GM18517 (cell line): Measurements from ENCODE around the gene HFM1.
"Not testable (repeated sequence)": the region's sequence is repeated elsewhere in the genome, so short reads cannot be mapped to it uniquely, and the experiment has no call there.

Experiments used
- ATAC-seq: cut with Tn5 transposase; IDR thresholded peaks from one replicate; pipeline ENCODE4 v1.9.1; 2021; ENCODE audit warnings: mild to moderate bottlenecking, moderate library complexity; ENCODE audit not compliant: unreplicated experiment

HFM1 gene

DNA sequence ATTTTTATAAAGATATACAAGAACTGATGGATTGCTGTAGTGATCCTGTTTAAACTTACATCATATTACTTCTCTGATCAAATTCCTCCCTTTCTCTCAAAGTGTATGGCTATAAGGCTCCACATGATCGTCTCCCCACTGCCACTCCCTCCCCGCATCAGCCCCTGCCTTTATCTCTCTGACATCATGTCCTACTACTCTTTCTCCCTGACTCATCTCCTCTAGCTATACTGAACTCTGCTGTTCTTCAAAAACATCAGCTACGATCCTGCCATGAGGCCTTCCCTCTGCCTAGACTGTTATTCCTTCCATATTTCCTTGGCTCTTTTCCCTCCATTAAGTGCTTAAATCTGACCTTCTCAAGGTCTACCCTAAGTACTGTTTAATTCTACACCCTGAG, 22.8 kb downstream of the HFM1 start:
- no peak for ATAC-seq

DNA sequence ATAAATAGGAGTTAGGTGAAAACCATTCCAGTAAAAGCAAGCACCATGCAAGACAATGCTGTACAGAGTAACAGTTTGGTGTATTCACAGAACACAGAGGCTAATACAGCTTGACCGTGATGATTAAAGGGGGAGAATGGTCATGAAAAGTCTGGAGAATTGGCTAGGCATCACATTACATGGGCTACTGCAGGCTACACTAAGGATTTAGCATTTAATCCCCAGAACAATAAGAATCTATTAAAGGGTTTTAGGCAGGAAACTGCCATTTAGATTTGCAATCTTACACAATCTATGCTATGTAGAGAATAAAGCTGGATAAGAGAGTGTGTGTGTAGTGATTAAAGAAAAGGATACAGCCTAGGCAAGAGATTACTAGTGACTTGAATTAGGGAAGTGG, 30.6 kb downstream of the HFM1 start:
- ATAC-seq: no peak

DNA sequence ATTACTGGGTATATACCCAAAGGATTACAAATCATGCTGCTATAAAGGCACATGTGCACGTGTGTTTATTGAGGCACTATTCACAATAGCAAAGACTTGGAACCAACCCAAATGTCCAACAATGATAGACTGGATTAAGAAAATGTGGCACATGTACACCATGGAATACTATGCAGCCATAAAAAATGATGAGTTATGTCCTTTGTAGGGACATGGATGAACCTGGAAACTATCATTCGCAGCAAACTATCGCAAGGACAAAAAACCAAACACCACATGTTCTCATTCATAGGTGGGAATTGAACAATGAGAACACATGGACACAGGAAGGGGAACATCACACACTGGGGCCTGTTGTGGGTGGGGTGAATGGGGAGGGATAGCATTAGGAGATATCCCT, 32.4 kb downstream of the HFM1 start:
- ATAC-seq: not testable (repeated sequence)

DNA sequence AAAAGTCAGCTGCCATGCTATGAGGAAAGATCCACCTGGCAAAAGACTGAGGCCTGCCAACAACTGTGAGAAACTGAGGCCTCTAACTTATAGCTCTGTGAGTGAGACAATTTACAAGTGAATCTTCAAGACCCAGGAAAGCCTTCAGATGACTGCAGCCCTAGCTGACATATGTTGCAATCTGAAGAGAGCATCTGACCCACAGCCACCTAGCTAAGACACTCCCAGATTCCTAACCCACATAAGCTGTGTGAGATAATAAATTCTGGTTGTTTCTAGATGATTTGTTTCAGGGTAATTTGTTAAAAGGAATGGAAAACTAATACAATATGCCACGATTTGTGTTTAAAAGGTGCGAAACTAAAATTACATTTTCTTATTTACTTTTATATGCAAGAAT, 55.1 kb downstream of the HFM1 start:
- no peak for ATAC-seq

DNA sequence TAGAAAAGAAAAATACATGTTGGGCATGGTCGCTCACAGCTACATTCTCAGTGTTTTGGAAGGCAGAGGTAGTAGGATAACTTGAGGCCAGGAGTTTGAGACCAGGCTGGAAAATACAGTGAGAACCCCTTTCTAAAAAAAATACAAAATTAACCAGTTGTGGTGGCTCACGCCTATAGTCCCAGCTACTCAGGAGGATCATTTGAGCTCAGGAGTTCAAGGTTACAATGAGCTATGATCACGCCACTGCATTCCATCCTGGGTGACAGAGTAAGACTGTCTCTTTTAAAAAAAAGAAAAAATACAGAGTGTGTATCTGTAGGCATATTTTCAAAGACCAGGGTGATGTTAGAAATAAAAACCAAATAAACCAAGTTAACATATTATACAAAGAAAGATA, 57.8 kb downstream of the HFM1 start:
- ATAC-seq: no peak

DNA sequence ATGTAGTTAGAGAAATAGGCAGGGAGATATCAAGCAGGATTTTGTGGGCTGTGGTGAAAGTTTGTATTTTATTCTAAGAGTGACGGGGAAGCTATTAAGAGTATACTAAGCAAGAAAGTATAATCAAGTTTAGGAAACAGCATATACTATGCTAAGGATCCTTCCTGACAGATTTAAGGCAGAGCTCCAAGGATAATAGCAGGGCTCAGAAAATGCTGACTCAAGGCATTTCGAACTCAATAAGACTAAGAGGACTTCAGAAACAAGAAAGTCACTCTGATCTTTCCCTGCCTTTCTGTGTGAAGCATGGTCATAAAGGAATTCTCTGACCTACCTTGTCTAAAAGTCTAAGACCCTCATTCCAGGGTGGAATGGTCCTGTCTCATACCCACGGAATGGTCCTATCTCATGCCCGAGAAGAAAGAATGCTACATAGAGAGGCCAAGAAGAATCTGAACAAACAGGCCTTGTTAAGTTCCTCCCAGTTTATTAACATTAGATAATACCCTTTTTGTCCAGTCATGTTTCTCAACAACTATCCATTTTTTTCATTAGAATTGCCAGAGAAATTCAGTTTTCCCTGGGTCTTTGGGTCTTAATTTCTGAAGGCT, 59.1 kb downstream of the HFM1 start:
- no peak for ATAC-seq

DNA sequence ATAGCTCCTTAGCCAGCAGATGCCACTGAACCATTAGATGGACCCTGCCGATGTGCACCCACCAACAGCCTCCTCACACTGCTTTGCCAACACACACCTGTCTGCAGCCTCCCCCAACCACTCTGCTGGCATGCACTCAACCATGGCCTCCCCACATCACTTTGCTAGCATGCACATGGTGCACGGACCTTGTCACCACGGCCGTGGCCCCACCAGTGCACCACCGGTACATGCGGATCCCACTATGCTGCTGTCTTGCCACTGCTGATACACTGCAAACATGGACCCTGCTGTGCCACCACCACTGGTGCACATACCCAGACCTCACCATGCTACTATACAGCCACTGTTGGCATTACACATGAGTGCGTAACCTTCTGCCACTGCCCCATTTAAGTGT, 66.1 kb downstream of the HFM1 start:
- no peak for ATAC-seq

DNA sequence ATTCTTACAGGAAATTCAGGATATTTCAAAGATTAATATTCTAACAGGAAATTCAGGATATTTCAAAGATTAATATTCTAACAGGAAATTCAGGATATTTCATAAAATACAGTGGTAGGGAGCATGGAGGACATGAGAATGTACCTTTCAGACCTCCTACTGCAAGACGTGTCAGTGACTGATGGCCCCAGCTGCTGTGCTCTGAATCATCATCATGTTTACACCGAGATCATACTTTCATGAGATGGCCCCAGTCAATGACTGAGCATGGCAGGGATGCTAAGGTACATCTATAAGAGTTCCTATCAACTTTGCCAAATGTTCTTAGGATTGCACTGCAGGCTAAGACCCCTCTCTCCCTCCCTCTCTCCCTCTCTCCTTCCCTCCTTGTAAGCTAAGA, 69.0 kb downstream of the HFM1 start:
- no peak for ATAC-seq

DNA sequence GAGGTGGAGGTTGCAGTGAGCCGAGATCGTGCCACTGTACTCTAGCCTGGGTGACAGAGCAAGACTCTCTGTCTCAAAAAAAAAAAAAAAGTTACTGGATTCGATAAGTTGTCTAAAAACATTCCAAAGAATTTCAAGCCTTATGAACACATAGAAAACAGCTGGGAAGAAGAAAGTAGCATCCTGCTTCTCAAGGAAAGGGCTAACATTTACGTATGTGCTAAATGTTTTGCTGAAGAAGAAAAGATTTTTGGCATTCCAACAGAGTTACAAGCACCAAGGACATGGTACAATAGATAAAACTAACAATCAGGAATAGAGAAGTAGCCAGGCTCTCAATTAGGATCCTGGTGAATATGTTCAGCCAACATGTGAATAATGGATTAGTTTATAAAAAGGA, 69.8 kb downstream of the HFM1 start:
- no peak for ATAC-seq

DNA sequence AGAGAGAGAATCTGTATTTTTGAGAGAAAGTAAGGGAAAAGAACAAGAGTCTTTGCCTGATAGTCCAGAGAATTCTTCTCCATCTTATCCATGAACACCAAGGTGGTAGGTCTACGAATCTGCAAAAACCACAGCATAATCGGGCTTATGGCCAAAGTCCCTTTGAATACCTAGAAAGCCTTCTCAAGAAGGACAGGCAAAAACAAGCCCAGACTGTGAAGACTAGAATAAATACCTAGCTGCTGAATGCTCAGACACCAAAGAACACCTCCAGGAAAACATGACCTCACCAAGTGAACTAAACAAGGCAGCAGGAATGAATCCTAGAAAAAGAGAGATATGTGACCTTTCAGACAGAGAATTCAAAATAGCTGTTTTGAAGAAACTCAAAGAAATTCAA, 79.2 kb downstream of the HFM1 start:
- no peak for ATAC-seq

DNA sequence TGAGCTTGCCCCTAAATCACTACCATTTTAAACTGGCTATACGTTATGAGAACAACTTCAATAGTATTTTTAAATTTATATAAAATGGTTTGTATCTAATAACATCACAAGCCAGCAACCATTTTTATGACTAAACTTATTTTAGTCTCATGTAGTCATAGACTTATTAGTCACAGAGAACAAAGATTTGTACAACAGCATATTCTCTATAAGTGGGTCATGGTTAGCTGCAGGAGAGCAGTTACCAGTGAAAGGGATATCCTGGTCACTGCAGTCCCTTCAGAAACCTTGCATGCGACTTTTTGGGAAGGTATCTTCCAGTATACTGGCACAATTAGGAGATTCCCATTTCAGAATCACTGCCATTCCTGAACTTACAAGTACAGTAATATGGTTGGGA, 90.0 kb downstream of the HFM1 start:
- no peak for ATAC-seq

DNA sequence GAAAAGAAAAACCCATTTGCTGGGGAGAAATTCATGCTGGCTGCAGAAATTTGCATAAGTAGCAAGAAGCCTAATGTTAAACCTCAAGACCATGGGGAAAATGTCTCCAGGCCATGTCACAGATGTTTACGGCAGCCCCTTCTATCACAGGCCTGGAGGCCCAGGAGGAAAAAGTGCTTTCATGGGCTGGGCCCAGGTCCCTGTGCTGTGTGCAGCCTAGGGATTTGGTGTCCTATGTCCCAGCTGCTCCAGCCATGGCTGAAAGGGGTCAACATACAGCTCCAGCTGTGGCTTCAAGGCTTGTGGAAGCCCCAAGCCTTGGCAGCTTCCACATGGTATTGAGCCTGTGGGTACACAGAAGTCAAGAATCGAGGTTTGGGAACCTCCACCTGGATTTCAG, 93.0 kb downstream of the HFM1 start:
- no peak for ATAC-seq

DNA sequence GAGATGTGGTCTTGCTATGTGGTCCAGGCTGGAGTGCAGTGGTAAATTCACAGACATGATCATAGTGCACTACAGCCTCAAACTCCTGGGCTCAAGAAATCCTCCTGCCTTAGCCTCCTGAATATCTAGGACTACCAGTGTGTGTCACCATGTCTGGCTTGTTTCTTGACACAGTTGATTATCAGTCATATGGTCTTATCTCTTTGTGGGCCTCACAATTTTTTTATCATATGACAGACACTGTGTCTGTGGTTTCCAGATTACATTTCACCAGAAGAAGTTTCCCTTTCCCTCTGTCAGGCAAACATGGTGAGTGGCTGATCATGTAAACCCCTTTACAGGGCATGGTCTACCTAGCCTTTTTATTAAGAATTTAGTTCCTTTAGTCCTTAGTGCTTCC, 96.1 kb downstream of the HFM1 start:
- ATAC-seq: no peak

DNA sequence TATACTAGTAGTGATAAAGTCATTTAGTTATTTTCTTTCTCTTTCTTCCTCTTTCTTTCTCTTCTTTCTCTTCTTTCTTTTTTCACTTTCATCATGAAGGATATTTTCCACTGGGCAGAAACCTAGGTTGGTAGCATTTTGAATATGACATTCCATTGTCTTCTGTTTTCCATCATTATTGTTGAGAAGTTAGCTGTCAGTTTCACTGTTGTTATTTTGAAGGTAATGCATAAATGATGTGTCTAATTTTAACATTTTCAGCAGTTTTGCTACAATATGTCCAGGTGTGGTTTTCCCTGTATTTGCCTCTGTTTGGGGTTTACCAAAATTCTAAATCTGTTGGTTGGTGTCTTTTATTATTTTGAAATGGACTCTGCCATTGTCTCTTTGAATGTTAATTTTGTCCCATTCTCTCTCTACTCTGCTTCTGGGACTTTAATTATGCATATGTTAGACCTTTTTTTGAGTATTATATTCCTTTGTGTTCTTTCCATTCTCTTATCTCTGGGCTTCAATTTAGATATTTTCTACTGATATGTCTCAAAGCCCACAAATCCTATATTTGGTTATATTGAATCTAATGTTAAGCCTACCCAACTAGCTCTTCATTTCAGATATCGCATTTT, 96.7 kb downstream of the HFM1 start:
- ATAC-seq: no peak

DNA sequence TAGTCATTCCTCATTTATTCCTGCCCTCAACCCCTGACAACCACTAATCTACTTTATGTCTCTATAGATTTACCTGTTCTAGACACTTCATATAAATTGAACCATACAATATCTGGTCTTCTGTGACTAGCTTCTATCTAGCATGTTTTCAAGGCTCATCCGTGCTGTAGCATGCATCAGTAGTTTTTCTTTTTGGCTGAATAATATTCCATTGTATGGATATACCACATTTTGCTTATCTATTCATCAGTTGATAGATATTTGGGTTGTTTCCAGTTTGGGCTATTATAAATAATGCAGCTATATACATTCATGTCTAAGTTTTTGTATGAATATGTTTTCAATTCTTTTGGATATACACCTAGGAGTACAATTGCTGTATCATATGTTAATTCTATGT, 101.5 kb downstream of the HFM1 start:
- no peak for ATAC-seq

DNA sequence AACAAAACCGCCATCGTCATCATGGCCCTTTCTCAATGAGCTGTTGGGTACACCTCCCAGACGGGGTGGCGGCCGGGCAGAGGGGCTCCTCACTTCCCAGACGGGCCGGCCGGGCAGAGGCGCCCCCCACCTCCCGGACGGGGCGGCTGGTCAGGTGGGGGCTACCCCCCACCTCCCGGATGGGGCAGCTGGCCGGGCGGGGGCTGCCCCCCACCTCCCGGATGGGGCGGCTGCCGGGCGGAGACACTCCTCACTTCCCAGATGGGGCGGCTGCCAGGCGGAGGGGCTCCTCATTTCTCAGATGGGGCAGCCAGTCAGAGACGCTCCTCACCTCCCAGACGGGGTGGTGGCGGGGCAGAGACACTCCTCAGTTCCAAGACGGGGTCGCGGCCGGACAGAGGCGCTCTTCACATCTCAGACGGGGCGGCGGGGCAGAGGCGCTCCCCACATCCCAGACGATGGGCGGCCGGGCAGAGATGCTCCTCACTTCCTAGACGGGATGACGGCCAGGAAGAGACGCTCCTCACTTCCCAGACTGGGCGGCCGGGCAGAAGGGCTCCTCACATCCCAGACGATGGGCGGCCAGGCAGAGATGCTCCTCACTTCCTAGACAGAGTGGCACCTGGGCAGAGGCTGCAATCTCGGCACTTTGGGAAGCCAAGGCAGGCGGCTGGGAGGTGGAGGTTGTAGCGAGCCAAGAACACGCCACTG, 115.6 kb downstream of the HFM1 start:
- ATAC-seq: not testable (repeated sequence)

DNA sequence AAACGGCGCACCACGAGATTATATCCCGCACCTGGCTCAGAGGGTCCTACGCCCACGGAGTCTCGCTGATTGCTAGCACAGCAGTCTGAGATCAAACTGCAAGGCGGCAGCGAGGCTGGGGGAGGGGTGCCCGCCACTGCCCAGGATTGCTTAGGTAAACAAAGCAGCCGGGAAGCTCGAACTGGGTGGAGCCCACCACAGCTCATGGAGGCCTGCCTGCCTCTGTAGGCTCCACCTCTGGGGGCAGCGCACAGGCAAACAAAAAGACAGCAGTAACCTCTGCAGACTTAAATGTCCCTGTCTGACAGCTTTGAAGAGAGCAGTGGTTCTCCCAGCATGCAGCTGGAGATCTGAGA, 117.7 kb downstream of the HFM1 start:
- ATAC-seq: not testable (repeated sequence)

DNA sequence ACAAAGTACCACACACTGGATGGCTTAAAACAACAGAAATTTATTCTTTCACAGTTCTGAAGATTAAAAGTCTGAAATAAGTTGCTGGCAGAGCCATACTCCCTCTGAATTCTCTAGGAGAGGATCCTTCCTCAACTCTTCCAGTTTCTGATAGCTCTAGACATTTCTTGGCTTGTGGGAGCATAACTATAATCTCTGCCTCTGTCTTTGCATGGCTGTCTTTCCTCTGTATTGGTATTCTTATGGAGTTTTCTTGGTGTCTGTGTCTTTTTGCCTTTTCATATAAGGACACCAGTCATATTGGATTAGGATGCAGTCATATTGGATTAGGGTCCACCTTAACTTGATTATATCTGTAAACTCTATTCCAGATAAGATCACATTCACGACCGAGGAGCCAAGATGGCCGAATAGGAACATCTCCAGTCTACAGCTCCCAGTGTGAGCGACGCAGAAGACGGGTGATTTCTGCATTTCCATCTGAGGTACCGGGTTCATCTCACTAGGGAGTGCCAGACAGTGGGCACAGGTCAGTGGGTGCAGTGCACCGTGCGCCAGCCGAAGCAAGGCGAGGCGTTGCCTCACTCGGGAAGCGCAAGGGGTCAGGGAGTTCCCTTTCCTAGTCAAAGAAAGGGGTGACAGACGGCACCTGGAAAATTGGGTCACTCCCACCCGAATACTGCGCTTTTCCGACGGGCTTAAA, 118.2 kb downstream of the HFM1 start:
- not testable (repeated sequence) for ATAC-seq

DNA sequence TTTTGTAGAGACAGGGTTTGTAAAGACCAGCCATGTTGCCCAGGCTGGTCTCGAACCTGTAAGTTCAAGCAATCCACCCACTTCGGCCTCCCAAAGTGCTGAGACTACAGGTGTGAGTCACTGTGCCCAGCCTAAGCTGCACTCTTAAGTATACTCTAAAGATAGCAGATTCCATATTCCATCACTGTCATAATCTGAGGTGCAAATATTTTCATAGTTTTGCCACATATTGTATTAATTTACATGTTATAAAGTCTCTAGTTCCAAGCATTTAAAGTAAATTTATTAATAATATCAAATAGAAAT, 121.3 kb downstream of the HFM1 start:
- ATAC-seq: no peak

DNA sequence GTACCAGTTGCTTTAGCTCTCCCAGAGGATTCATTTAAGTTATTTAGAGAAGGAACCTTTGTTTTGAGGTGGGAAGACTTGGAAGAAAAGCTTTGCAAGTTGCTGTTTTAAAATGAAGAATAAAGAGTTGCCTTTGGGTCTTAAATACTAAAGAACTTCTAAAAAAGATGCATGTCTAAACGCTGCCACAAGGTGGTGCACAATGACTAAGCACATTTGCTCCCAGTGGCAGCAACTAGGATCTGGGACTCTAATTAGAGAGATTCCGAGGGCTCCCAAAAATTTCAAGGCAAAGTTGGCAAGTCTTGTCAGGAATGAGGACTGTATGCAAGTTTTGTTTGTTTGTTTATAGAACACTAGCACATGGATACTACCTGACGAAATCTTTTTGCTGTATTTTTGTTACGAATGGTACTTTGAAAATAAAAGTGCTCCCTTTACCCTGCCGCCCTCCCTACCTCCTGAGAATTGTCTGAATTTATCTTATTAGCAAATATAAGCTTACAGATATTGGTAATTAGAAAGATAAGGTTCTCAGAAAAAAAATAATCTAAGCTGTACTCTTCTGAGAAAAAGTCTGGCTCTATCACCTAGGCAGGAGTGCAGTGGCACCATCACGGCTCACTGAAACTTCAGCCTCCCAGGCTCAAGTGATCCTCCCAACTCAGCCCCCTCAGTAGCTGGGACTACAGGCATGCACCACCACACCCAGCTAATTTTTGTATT, 121.8 kb downstream of the HFM1 start:
- ATAC-seq: no peak

DNA sequence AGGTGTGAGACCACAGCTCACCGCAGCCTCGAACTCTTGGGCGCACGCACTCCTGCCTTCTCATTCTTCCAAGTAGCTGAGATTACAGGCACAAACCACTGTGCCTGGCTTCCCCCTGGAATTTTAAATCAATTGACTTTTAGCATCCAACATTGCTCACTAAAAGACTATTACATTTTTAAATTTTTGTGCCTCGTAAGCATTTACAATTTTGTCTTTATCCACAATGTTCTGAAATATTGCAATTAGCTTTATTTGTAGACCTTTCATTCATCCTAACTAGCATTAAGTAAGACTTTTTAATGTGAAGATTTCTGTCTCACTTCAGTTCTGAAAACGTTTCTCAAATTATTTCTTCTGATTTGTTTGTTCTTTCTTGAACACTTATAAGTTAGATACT, 122.9 kb downstream of the HFM1 start:
- ATAC-seq: no peak

DNA sequence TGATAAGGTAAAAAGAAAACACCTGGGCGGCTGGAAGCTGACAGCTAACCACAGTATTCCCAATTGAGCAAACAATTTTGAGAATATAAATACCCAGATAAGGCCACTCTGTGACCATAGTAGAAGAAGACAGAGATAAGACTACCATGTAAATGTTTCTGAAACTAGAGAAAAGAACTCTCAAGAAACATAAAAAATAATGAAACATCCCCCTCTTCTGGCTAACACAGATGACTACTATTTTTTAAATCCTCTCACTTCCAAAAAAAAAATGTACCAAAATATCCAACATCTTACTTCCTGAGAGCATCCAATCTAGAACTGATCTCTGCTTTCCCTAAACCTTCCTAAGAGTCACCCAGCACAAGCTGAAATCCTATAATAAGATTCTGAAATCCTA, 125.9 kb downstream of the HFM1 start:
- ATAC-seq: no peak
